IMR-90 (cell line): ENCODE results near the gene DPP10. TPM values are rescaled to one million over a fixed set of nuclear protein-coding genes. Genes with fewer than 3 reads are reported as not detected.

ENCODE experiments used
- ATAC-seq: fragments of 200-7000 bp; cut with Tn5 transposase; 2 replicates; pipeline ENCODE4 v1.9.1; 2020; ENCODE audit warnings: low read depth, mild to moderate bottlenecking, moderate library complexity
- BruUV-seq: library from RNA; stranded (reverse); fragments of 400-500 nt; replicated peaks from 2 replicates; lab custom pipeline; 2021; lab: Mats Ljungman, UMichigan
- CTCF ChIA-PET: fragments of 300-600 bp; formaldehyde crosslinking; extraction: SDS; loops from one replicate; lab custom pipeline; 2021; ENCODE audit warnings: antibody characterized with exemption; lab: Yijun Ruan, JAX
- POLR2A ChIA-PET: fragments of 300-600 bp; sonication (Branson Sonifier 250); formaldehyde crosslinking; loops from one replicate; lab custom pipeline; 2022; ENCODE audit warnings: antibody characterized with exemption; ENCODE audit not compliant: unreplicated experiment; lab: Charles Lee
- DNase-seq: peaks from one replicate; pipeline ENCODE4 v3.0.0; 2013
- H2AFZ ChIP-seq: replicated peaks from 2 replicates; pipeline ENCODE3; 2013; ENCODE audit warnings: low read length, mild to moderate bottlenecking; ENCODE audit not compliant: poor library complexity
- H2AK5ac ChIP-seq: 2 replicates; pipeline ENCODE4 v1.6.1; 2013; ENCODE audit warnings: low read depth, low read length, inconsistent platforms
- H2AK9ac ChIP-seq: replicated peaks from 2 replicates; pipeline ENCODE3; 2013; ENCODE audit warnings: mild to moderate bottlenecking, low read depth, low read length, moderate library complexity; ENCODE audit not compliant: poor library complexity
- H2BK120ac ChIP-seq: 2 replicates; pipeline ENCODE4 v1.6.1; 2013; ENCODE audit warnings: low read depth, low read length, inconsistent platforms
- H2BK15ac ChIP-seq: 3 replicates; pipeline ENCODE4 v1.6.1; 2013; ENCODE audit warnings: low read depth, low read length, inconsistent platforms
- H2BK20ac ChIP-seq: 2 replicates; pipeline ENCODE4 v1.6.1; 2013; ENCODE audit warnings: low read depth, mild to moderate bottlenecking, inconsistent platforms, low read length, moderate library complexity
- H2BK5ac ChIP-seq: 2 replicates; pipeline ENCODE4 v1.6.1; 2013; ENCODE audit warnings: mild to moderate bottlenecking, low read depth, low read length, inconsistent platforms; ENCODE audit not compliant: poor library complexity, severe bottlenecking
- H3K14ac ChIP-seq: replicated peaks from 2 replicates; pipeline ENCODE4 v1.6.1; 2013; ENCODE audit warnings: low read depth, low read length, inconsistent platforms
- H3K18ac ChIP-seq: 2 replicates; pipeline ENCODE4 v1.6.1; 2013; ENCODE audit warnings: low read depth, low read length, control low read depth
- H3K23ac ChIP-seq: 2 replicates; pipeline ENCODE4 v1.6.1; 2013; ENCODE audit warnings: low read depth, low read length, inconsistent platforms
- H3K27ac ChIP-seq: 2 replicates; pipeline ENCODE4 v1.5.1; 2013; ENCODE audit warnings: mild to moderate bottlenecking, control low read depth, low read length; ENCODE audit not compliant: insufficient read depth
- H3K27me3 ChIP-seq: 2 replicates; pipeline ENCODE4 v1.6.1; 2013; ENCODE audit warnings: low read length; ENCODE audit not compliant: control insufficient read depth, insufficient read depth
- H3K36me3 ChIP-seq: 2 replicates; pipeline ENCODE4 v1.6.1; 2013; ENCODE audit warnings: low read length, mixed read lengths; ENCODE audit not compliant: control insufficient read depth, insufficient read depth
- H3K4ac ChIP-seq: 2 replicates; pipeline ENCODE4 v1.6.1; 2013; ENCODE audit warnings: low read depth, low read length, inconsistent platforms
- H3K4me1 ChIP-seq: 2 replicates; pipeline ENCODE4 v1.6.1; 2013; ENCODE audit warnings: low read length, mixed read lengths; ENCODE audit not compliant: control insufficient read depth, insufficient read depth
- H3K4me2 ChIP-seq: 2 replicates; pipeline ENCODE4 v1.6.1; 2013; ENCODE audit warnings: low read depth, mild to moderate bottlenecking, control low read depth, low read length, moderate library complexity
- H3K4me3 ChIP-seq: 2 replicates; pipeline ENCODE4 v1.5.1; 2013; ENCODE audit warnings: low read depth, mild to moderate bottlenecking, control low read depth, low read length, moderate library complexity; ENCODE audit not compliant: insufficient read depth
- H3K56ac ChIP-seq: 2 replicates; pipeline ENCODE4 v1.6.1; 2013; ENCODE audit warnings: low read length, inconsistent platforms; ENCODE audit not compliant: insufficient read depth; ENCODE audit errors: extremely low read depth
- H3K79me1 ChIP-seq, 2 experiments: 2 replicates each; pipeline ENCODE4 v1.6.1; 2013; ENCODE audit warnings: low read length in 2 of 2, inconsistent platforms in 1 of 2, low read depth in 1 of 2
- H3K9ac ChIP-seq: 2 replicates; pipeline ENCODE4 v1.6.1; 2013; ENCODE audit warnings: low read depth, low read length, control low read depth
- H3K9me1 ChIP-seq: 2 replicates; pipeline ENCODE4 v1.6.1; 2013; ENCODE audit warnings: low read length, inconsistent platforms; ENCODE audit not compliant: insufficient read depth
- H3K9me3 ChIP-seq: 2 replicates; pipeline ENCODE4 v1.6.1; 2013; ENCODE audit warnings: low read length; ENCODE audit not compliant: control insufficient read depth, insufficient read depth
- H4K20me1 ChIP-seq: 2 replicates; pipeline ENCODE4 v1.6.1; 2013; ENCODE audit warnings: low read length, inconsistent platforms; ENCODE audit not compliant: insufficient read depth
- H4K5ac ChIP-seq: 2 replicates; pipeline ENCODE4 v1.6.1; 2013; ENCODE audit warnings: mild to moderate bottlenecking, low read depth, low read length, control low read depth
- H4K8ac ChIP-seq, 2 experiments: 2 replicates each; pipeline ENCODE4 v1.6.1; 2013; ENCODE audit warnings: low read depth in 2 of 2, low read length in 2 of 2, control low read depth in 1 of 2, inconsistent platforms in 1 of 2
- H4K91ac ChIP-seq: 2 replicates; pipeline ENCODE4 v1.6.1; 2013; ENCODE audit warnings: low read depth, low read length, inconsistent platforms; ENCODE audit not compliant: insufficient read depth
- CEBPB ChIP-seq: IDR thresholded peaks from 2 replicates; pipeline ENCODE4 v1.6.1; 2012; ENCODE audit warnings: low read depth, low read length, improper control_type of control experiment
- CHD1 ChIP-seq: IDR thresholded peaks from 2 replicates; pipeline ENCODE4 v1.6.1; 2012; ENCODE audit warnings: low read depth, low read length, improper control_type of control experiment
- MXI1 ChIP-seq: IDR thresholded peaks from 2 replicates; pipeline ENCODE4 v1.6.1; 2012; ENCODE audit warnings: low read depth, mild to moderate bottlenecking, low read length, moderate library complexity, borderline replicate concordance
- NFE2L2 ChIP-seq: fragments of 150-350 bp; IDR thresholded peaks from 2 replicates; pipeline ENCODE4 v1.6.1; 2016; ENCODE audit warnings: low read depth, mild to moderate bottlenecking, low read length
- RCOR1 ChIP-seq: IDR thresholded peaks from 2 replicates; pipeline ENCODE4 v1.6.1; 2012; ENCODE audit warnings: mild to moderate bottlenecking, low read length, improper control_type of control experiment; ENCODE audit not compliant: insufficient replicate concordance
- SMC3 ChIP-seq: fragments of 150-350 bp; IDR thresholded peaks from 2 replicates; pipeline ENCODE4 v1.6.1; 2016; ENCODE audit warnings: low read depth, mild to moderate bottlenecking, antibody characterized with exemption, low read length, moderate library complexity
- WGBS, 2 experiments: methylation state at CpG; one replicate each; pipeline versions ENCODE4 v1.1.5 to v1.1.7; 2013; ENCODE audit warnings: missing lambda C conversion rate in 2 of 2; ENCODE audit not compliant: insufficient read length in 1 of 2; ENCODE audit errors: extremely low coverage in 2 of 2; 5-methylcytosine and 5-hydroxymethylcytosine counted together
- dilution Hi-C: fragments of 300-500 bp; cut with HindIII; formaldehyde crosslinking; loops from one replicate; pipeline ENCODE4 v1.14.3; 2018; ENCODE audit warnings: low sequenced_read_pairs; ENCODE audit not compliant: unreplicated experiment
- in situ Hi-C: fragments of 300-500 bp; cut with MboI; formaldehyde crosslinking; loops from 3 replicates; pipeline ENCODE4 v1.14.3; 2019; ENCODE audit warnings: low sequenced_read_pairs, inconsistent platforms, mixed read lengths
- intact Hi-C: fragments of 100-400 bp; cut with micrococcal nuclease; formaldehyde crosslinking; loops from 2 replicates; pipeline ENCODE4 v1.10.0; 2022
- polyA plus RNA-seq, 3 experiments: library from polyadenylated mRNA; depleted of rRNA; stranded (reverse); fragments of >200 nt; gene quantifications; 2 replicates each; pipeline ENCODE4 v1.2.3, GENCODE V29; 2012; ENCODE audit warnings: low replicate concordance in 1 of 3
- total RNA-seq: library from RNA; depleted of rRNA; stranded (reverse); fragments of >200 nt; gene quantifications from 2 replicates; pipeline ENCODE4 v1.2.3, GENCODE V29; 2012

The DPP10 gene
- total and polyA plus RNA-seq, 2 of the 4 experiments (the other 2 are of a cell fraction): not detected

- H3K18ac ChIP-seq: no peak overlapping the region
- CTCF ChIA-PET: no interaction called here
- H3K4ac ChIP-seq: no peak overlapping the region
- no peak overlapping the region for H3K14ac ChIP-seq
- H2BK5ac ChIP-seq: no peak overlapping the region
- H3K9ac ChIP-seq: no peak overlapping the region
- no peak overlapping the region for H3K4me2 ChIP-seq
- dilution Hi-C loops (no loop called here), intact Hi-C loops (no loop called here), in situ Hi-C loops (no loop called here)
- no peaks in the 10 kb centered on the region for H3K79me1 ChIP-seq
- H2BK20ac ChIP-seq: no peak overlapping the region
- no peak overlapping the region for H3K56ac ChIP-seq
- no peaks in the 10 kb centered on the region for H4K20me1 ChIP-seq
- H4K91ac ChIP-seq: no peak overlapping the region
- no peak overlapping the region for H2BK120ac ChIP-seq
- no peak overlapping the region for H4K8ac ChIP-seq
- no peaks in the 10 kb centered on the region for H3K36me3 ChIP-seq
- H3K4me1 ChIP-seq: no peaks in the 10 kb centered on the region
- no peak for DNase-seq
- H3K9me1 ChIP-seq: no peaks in the 10 kb centered on the region
- no peak overlapping the region for H3K4me3 ChIP-seq
- no peak overlapping the region for H3K23ac ChIP-seq
- H3K27me3 ChIP-seq: no peaks in the 10 kb centered on the region
- peaks cover 7% of the 10 kb centered on the region; the same call in 1 of the 2 replicates for H3K9me3 ChIP-seq
- WGBS, 2 experiments: no CpG with 5 or more reads among the region's 1 CpG
- no peak overlapping the region for H2AK9ac ChIP-seq
- no peak overlapping the region for H2AFZ ChIP-seq
- TF ChIP-seq NFE2L2 (no peak), CEBPB (peak; percentile 50), CHD1 (no peak), RCOR1 (no peak), MXI1 (no peak), SMC3 (no peak)
- H4K5ac ChIP-seq: no peak overlapping the region
- H2BK15ac ChIP-seq: no peak overlapping the region
- no peak overlapping the region for H2AK5ac ChIP-seq
- BruUV-seq: no TSS peak
- ATAC-seq: no peak
- H3K27ac ChIP-seq: no peak overlapping the region
- POLR2A ChIA-PET: no interaction called here
Observed at GRCh38 chr2:114742245-114742644, 299.8 kb downstream of the DPP10 start.
